COLO829 (cell line): ENCODE data around the gene ARHGEF17.

Source experiments
- DNase-seq: peaks from one replicate; pipeline ENCODE4 v3.0.0; 2012; ENCODE audit warnings: low spot score

ARHGEF17 gene

DNA sequence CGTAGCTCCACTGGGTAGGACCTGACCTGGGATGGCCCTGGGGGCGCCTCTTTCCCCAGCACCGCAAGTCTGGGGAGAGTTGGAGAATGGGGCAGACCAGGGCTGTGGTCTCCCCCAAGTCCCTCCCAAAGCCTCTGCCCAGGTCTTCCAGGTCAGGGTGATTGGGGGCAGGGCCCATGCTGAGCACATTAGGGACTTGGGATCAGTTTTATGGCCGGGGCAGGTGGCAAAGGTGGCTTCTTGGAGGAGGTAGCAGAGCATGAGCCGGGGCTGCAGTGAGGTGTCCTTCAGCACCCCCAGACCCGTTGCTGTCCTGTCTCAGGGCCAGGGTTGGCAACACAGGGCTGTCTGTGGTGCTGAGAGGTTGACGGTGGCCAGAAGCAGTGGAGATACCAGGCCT, 74.1 kb downstream of the ARHGEF17 start:
- DNase-seq, result no peak

DNA sequence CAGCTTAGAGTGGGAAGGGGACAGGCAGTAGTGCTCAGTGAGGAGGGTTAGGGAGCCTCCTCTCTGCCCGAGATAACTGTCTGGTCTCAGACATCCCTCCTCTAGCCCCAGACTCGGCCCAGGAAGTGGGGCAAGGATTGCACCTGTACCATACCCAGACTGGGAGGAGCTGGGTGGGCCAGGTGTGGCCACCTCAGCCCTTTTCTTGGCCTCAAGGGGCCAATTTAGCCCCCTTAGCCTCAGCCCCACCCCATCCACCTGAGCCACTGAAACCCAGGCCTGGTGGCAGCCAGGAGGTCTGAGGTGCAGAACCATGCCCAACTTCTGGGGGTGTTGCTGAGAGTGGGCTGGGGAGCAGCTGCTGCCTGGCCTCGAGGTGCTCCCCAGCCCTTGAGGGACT, 74.7 kb downstream of the ARHGEF17 start:
- DNase-seq, result no peak

- no peak for DNase-seq
These were observed 75.4 kb downstream of the ARHGEF17 start for GRCh38 chr11:73383249-73384124.

- no peak for DNase-seq
These were observed 76.0 kb downstream of the ARHGEF17 start for GRCh38 chr11:73384125-73384441.

DNA sequence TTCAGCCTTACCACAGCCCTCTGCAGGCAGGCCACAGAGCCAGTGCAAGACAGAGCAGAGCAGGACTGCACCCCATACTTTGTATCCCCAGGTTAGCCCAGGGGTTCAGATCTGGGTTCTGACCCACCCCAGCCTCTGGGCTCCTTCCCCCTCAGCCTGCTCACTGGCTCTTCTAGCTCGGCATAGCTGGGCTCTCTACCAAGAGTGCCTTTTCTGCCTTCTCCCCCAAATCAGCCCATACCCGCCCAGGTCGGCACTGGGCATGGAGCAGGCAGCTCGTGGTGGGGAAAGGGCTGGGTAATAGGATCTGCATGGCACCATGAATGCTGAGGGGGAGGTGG, 76.4 kb downstream of the ARHGEF17 start:
- DNase-seq, result no peak

DNA sequence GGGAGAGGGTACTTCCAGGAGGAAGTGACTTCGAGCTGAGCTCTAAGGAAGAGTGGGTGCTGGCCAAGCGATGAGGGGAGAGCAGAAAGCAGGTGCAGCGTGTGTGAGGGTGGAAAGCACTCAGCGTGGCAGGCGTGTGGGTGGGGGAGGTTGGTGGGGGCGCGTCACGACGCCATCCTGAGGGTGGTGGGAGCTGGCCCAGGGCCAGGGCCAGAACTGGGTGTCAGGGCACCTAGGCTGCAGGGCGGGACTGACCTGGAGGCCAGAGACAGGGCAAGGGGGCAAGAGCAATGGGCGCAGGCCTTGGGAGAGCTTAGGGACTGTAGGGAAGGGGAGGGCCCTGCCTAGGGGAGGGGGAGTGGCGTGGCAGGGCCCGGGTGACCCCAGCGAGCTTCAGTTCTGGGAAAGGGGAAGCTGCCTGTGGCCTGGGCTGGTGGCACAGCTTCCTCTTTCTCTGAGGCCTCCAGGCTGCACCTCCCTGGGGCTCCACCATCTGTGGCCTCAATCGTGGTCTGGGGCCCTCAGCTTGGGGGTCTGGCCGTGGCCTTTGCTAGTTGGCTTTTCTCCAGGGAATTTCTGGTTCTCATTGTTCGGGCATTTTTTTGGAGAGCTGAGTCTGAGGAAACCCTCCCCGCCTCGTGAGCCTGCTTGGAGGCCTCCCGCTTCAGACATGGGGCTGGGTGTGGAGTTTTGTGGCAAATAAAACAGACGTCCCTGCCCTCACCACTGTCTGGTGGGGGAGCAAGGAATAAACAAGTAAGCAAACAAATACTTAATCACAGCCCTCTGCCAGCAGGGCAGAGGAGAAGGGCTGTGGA, 77.0 kb downstream of the ARHGEF17 start:
- no peak for DNase-seq

- DNase-seq, result no peak
These were observed 77.9 kb downstream of the ARHGEF17 start for GRCh38 chr11:73386016-73386415.

DNA sequence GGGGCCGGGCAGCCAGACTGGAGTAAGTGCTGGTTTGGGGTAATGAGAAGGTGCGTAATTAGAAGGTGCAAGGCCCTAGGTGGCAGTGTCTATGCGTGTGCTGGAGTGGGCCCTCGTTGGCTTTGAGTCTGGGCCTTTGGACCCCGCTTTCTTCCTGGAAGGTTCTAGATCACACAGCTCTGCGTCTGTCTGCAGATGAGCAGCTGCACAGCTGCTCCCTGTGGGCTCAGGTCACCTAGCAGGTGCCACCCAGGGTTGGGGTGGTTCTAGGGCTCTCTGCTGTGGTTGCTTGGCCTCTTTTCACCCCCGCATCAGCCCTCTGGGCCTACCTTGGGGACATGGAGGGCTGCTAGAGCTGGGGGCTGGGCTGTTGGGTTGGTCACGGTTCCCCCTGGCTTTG, 78.5 kb downstream of the ARHGEF17 start:
- DNase-seq, result no peak

DNA sequence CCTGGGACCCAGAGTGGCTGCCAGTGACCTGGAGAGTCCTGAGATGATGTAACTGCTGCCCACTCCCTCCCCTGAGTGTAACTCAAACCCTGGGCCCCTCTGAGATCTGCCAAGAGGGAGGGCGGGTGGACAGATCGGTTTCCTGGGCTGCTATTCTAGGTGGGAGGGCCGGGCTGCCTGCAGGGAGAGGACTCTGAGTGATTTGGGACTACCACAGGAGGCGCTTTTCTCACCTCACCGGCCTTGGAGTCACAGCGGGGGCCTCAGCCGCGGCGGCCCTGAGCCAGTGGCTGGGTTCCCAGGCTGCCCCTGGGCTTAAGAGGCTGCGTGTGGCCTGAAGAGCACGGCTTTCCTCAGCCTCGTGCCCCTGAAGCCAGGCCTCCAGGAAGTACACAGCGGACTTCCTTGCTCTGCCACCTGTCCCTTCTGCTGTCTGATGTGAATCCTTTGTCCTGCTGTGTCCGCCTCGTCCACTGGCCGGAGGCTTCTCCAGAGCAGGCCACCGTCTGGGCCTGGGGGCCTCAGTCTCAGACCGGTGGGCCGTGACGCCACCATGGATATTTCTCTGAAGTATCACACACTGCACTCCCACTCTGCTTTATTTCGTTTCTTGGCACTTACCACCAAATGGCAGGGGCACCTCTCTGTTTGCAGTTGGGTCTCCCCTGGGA, 79.7 kb downstream of the ARHGEF17 start:
- DNase-seq, result no peak

- DNase-seq, result no peak
These were observed 80.4 kb downstream of the ARHGEF17 start for GRCh38 chr11:73388265-73389133.

- DNase-seq, result no peak
These were observed 81.1 kb downstream of the ARHGEF17 start for GRCh38 chr11:73389134-73389525.

GRCh38 chr11:73389916-73390315, 81.8 kb downstream of the ARHGEF17 start:
- DNase-seq, result no peak

DNA sequence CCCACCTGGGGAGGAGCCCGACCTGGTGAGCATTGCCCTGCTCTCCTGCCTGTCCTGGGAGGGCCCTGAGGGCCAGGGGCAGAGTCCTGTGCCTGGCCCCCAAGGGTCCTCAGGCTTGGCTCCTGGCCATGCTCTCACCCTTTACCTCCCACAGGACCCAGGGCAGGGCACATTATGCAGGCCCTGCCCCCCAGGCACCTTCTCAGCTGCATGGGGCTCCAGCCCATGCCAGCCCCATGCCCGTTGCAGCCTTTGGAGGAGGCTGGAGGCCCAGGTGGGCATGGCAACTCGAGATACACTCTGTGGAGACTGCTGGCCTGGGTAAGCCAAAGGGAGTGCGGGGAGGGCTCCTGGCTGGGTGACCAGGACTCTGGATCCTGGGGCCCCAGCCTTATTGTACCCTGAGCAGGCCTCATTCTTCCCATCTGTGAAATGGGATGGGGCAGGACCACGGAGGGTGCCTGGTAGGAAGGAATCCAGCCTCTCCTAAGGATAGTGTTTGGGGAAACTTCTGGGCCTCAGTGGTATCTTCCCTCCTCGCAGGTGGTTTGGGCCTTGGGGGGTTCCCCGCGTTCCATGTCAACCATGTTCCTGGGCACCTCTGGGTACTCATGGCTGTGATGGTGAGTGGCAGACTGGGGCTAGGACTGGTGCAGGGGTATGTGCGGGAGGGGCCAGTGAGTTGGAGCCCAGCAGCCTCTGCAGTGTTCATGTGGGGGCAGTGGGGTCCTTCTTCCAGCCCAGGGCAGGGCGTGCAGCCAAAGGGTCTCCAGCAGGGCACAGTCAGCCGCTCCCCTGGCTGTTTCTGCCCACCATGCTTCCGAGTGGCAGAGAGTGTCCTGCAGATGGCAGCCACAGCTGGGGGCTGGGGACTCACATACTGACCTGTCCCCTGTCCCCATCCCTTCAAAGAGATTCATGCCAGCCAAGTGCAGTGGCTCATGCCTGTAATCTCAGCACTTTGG, 82.8 kb downstream of the ARHGEF17 start:
- no peak for DNase-seq

- no peak for DNase-seq
These were observed 83.6 kb downstream of the ARHGEF17 start for GRCh38 chr11:73391665-73392064.

- no peak for DNase-seq
These were observed 84.3 kb downstream of the ARHGEF17 start for GRCh38 chr11:73392108-73393010.

GRCh38 chr11:73393011-73393380, 84.9 kb downstream of the ARHGEF17 start:
- no peak for DNase-seq

- peak; percentile 71 for DNase-seq
These were observed 85.7 kb downstream of the ARHGEF17 start for GRCh38 chr11:73393479-73394415.

GRCh38 chr11:73394416-73395296, 86.6 kb downstream of the ARHGEF17 start:
- DNase-seq, result no peak
